Measurements from ENCODE around the gene PPP2R3A. TPM values are rescaled to one million over a fixed set of nuclear protein-coding genes. Genes with fewer than 3 reads are reported as not detected.

The PPP2R3A gene
- polyA plus RNA-seq, 4 donors, result 1.0 to 8.6 (median 3.4) TPM

GRCh38 chr3:136196401-136197158 lies 231.1 kb downstream of the PPP2R3A start:
- H3K4me3 ChIP-seq (ENCODE audit: low read depth in 1 of 3, low read length in 3 of 3), result peak overlapping the region; percentile 81 to 90 (median 89)
- H3K4me1 ChIP-seq (ENCODE audit: control insufficient read depth in 3 of 3, insufficient read depth in 2 of 3, low read depth in 1 of 3, low read length in 2 of 3), result peaks cover 0 to 12% (median 2%) of the 10 kb centered on the region in 3 donors
- FAIRE-seq, result no peak
- peak; percentile 99 to 100 for DNase-seq
- H3K27me3 ChIP-seq (ENCODE audit: control insufficient read depth in 3 of 3, insufficient read depth in 3 of 3, low read length in 3 of 3), result no peaks in the 10 kb centered on the region
- 0% methylated on average over 60 to 64 of the region's 64 CpGs for WGBS, 3 donors
- peak overlapping the region; percentile 90 to 100 (median 96) for H3K27ac ChIP-seq (ENCODE audit: low read depth in 1 of 3, low read length in 2 of 3)
- peaks cover 0 to 2% (median 0%) of the 10 kb centered on the region in 3 donors for H3K36me3 ChIP-seq (ENCODE audit: control insufficient read depth in 3 of 3, insufficient read depth in 2 of 3, low read depth in 1 of 3, low read length in 3 of 3)
- no peaks in the 10 kb centered on the region for H3K9me3 ChIP-seq (ENCODE audit: control insufficient read depth in 2 of 2, insufficient read depth in 1 of 2, low read depth in 1 of 2, low read length in 1 of 2)

DNA sequence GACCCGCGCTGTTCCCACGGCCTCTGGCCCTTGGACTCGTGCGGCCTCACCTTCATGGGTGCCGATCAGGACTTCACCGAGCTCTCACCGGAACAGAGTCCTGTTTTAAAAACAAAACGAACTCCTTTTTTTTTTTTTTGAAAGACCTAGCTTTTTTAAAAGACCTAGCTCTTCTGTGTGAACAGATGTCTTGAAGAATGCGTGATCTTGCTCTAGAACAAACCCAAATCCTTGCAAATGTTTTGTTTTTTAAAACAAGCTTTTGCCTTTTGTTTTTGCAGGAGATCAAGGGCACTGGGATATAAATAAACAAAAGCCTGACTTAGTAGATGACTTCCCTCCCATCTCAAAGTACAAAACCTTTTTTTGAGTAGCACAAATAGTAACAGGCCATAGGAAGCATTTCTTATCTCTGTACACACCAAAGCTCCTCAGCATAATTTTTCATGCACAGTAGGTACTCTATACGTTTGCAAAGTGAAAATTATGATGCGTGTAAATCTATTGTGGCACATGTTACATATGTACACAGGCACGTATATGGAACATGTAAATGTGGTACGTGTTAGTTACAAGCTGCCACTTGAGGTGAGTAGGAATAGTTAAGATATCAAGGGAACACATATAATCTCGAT lies 231.7 kb downstream of the PPP2R3A start:
- WGBS, 3 donors, result 6 to 16% (median 9%) methylated on average over 15 of the region's 15 CpGs
- no peaks in the 10 kb centered on the region for H3K27me3 ChIP-seq (ENCODE audit: control insufficient read depth in 3 of 3, insufficient read depth in 3 of 3, low read length in 3 of 3)
- peaks cover 0 to 10% (median 2%) of the 10 kb centered on the region in 3 donors for H3K4me1 ChIP-seq (ENCODE audit: control insufficient read depth in 3 of 3, insufficient read depth in 2 of 3, low read depth in 1 of 3, low read length in 2 of 3)

More for the DNA sequence above, 231.7 kb downstream of the PPP2R3A start:
- Histone ChIP-seq H3K9me3 (ENCODE audit: control insufficient read depth in 2 of 2, insufficient read depth in 1 of 2, low read depth in 1 of 2, low read length in 1 of 2) (no peaks in the 10 kb centered on the region), H3K36me3 (ENCODE audit: control insufficient read depth in 3 of 3, insufficient read depth in 2 of 3, low read depth in 1 of 3, low read length in 3 of 3) (no peaks in the 10 kb centered on the region), H3K4me3 (ENCODE audit: low read depth in 1 of 3, low read length in 3 of 3) (peak overlapping the region; percentile 43 to 89 (median 81)), H3K27ac (ENCODE audit: low read depth in 1 of 3, low read length in 2 of 3) (peak overlapping the region; percentile 90 to 100 (median 96))
- DNase-seq (peak; percentile 53 to 86), FAIRE-seq (no peak)

Other genes with a start within 250 kb of the PPP2R3A start
- gene MSL2, start 230.6 kb downstream of the PPP2R3A start, polyA plus RNA-seq, result 10 to 100 TPM in 1 of 4 donors, 1 to 10 TPM in 3; 3.8 to 29.9 (median 6.5) TPM

Data from small intestine (tissue), 7 donors.